ENCODE data around the gene SORCS2.

Gene SORCS2

DNA sequence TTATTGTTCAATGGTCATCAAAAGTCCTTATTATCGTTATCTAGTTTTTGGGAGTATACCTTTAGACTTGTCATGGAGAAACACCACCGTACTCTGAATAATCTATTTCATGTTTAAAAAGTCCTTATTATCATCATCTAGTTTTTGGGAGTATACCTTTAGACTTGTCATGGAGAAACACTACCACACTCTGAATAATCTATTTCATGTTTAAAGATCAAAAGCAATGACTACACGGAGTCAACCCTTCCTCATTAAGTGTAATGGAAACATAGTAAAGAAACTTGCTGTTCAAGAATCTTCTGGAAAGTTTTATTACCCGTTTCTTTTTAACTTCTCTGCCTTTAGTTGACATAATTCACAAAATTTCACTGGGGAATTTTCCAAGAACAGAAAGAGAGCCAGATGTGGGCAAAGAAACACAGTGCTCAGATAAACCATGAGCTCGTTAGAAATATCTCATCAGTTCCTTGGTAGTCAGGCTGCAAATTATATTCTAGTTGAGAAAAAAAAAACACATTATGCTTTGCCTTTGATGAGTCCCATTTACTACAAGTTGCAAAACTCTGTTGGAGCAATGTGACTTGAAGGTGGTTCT, 588.5 kb downstream of the SORCS2 start:
- no peak for DNase-seq

DNA sequence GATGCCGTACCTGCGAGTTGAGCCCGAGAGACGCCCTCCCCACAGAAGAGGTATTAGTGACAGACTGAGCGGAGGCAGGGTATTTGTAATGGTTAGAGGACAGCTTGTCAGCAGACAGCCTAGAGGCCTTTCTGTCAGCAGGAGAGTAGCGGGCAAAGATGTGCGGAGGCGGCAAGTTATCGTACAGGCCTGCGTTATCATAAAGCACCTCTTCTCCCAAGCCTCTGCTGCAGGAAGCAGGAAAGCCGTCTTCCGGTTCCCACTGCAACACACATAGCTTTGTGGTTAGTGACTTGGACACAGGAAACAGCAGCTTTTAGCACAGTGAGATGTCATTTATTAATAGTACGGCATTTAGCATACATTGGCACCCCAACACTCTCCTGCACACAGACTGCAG, 589.0 kb downstream of the SORCS2 start:
- DNase-seq: no peak

DNA sequence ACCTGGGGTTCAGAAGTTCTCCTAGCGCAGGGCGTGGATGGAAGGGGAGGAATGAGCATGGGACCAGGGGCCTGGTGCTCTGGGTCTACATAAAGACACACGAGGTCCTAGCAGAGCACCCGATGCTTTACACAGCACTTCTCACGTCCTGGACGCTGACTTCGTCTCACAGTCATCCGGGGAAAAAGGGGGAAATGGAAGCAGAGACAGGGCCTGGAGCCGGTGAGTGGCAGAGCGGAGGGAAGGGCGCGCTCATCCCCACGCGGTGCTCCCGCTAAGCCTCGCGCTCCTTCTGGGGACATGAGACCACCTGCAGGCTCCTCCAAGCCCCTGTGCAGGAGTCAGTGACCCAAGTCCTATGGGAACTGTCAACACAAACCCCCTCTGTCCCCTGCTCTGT, 589.7 kb downstream of the SORCS2 start:
- DNase-seq: no peak

DNA sequence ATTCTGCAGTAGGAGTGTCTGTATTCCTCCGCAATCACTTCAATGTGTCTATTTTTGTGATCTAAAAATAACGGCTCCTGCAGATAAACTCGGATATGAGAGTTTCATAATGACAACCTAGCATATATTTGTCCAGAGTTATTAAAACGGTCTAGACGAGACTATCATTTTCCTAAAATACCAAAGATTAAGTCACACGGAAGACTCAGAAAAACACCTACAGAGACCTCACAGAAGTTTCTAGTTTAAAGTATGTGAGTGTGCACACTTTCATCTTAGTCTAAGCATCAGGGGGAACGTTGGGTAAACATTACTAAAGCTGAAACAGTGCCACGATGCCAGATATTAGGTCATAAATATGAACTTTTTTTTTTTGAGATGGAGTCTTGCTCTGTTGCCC, 590.4 kb downstream of the SORCS2 start:
- DNase-seq: no peak

DNA sequence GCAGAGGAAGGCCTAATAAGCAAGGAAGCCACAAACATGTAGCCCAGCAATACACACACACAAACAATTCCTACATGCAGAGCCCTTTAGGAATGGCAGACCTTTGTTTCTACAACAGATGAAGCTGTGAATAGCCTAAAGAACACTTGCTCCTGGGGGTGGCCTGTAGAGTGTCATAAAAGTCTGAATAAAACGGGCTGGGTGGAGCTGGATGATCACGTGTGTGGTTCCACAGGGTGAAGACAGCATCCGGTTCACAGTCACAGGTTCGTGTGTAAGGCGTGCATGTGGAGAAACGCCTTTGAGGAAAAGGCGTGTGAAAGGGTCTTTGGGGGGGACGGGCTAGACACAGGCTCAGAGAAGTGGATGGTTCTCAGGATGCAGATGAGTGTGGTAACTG, 591.2 kb downstream of the SORCS2 start:
- DNase-seq: no peak

DNA sequence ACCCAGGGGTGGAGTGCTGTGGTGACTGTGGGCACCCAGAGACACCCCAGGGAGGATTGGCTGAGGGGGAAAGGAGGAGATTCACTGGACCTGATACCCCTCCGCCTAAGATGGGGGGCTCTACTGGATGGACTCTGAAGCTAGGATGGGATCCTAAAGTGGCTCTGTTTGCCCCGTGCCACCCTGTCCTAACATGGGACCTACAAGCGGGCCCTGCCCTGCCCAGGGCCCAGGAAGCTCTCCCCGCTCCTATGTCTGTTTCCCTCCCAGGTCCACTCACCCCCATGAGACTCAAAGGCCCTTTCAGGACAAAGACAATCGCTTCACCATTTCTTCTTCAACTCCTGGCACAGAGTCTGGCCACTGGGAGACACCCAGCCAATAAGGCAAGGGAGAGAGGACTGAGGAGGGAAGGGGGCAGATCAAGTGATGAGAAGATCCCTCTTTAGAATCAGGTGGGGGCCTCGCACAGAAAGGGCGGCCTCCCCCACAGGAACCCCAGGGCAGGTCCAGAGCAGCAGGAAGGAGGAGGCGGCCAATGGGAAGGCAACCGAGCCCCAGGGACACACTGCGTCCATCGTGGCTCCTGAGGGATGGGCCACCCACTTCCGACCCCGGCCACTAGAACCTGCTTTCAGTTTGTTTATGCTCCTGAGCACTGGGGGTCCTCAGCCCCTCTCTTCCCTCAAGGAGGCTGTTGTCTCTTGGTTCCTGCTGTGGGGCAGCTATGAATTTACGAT, 592.0 kb downstream of the SORCS2 start:
- DNase-seq: no peak

DNA sequence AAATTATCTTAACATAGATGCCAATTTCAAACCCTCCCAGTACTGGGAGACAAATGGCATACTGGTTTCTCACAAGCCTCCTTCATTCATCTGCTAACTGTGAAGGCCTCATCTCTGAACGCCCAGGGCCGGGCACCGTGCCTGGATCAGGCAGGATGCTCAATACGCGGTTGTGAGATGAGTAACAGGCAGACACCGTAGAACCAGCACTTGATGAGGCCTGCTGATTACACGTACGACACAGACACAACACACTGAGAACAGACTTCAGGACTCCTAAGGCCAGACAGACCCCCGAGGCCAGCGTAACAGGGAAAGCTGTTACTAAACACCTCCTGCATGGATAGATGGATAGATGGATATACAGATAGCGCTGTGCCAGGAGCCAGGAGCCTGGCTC, 592.7 kb downstream of the SORCS2 start:
- DNase-seq: no peak

DNA sequence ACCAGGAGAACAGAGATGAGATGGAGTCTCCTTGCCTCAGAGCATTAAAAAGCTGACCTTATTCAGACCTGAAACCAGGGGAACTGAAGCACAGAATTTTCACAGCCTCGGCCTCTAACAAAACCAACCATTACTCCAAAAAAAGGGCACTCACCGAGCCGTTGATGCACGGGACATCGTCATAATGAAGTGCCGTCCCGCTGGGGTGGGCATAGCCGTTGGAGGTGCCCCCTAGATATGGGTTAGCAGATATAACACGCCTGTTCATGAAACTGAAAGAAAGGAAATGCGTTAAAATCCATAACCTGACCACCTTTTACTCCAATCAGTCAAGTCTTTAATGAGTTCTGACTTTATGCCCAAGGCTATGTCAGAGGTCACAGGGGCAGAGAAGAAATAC, 593.7 kb downstream of the SORCS2 start:
- no peak for DNase-seq

DNA sequence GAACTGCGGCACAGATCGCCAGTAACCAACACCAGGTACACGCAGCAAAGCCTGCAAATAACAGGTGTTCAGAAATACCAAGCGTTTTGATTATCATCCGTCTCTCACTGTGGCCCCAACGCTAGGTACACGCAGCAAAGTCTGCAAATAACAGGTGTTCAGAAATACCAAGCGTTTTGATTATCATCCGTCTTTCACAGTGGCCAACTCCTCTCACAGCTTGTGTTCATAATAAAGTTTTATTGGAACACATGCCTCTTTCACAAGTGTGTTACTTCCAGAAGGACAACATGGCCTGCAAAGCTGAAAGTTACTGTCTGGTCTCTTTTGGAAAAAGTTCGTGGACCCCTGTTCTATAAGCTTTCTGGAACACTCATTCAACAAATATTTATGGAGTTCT, 594.2 kb downstream of the SORCS2 start:
- no peak for DNase-seq

DNA sequence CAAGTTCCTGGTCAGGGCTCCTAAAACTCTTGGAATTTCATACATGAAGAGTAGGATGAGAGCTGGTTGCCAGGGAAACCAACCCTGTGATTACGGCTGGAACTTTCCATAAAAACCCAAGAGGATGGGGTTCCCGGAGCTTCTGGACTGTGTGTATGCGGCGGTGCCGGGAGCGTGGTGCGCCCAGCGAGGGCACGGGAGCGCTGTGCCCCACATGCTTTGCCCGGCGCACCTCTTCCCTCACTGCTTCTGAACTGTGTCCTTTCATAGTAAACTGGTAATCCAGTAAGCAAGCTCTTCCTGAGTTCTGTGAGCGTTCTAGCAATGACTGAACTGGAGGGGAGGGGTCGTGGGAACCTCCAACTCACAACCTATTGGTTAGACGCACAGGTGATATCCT, 594.7 kb downstream of the SORCS2 start:
- DNase-seq: no peak

DNA sequence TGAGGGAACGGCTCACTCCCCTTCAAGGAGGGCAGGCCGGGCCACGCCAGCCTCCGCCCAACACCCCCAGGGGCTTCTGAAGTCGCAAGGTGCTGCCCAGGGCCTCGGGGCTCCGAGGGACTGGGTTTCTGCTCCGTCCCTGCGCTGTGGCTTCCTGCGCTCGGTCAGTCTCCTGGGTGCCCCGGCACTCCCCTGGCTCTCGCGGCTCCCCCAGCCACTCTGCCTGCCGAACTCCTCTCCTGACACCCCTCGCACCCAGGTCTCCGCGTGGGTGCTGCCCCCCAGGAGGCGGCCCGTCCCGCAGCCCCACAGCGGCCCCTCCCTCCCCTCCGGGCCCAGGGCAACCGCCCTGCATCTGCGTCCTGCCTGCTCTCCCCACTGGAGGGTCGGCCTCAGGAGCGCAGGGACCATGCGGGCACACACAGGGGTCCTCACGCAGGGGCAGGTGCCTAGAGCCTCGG, 595.4 kb downstream of the SORCS2 start:
- DNase-seq: no peak

DNA sequence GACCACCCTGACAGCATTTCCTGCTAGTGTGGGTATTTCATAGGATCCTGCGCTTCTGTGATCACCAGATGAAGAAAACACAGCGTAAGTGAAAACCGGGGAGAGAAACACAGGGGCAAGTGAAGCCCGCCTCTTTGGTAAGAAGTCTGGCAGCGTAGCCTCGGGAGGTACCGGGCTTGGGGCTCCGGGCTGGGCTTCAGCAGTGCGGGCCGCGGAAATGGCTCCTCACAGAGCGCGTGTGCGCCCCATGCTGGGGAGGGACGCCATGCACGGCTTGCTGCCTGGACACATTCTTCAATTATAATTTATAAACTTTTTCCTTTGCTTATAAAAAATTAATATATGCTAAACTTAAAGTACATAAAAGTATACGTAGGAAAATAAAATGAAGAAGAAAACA, 595.9 kb downstream of the SORCS2 start:
- DNase-seq: no peak

DNA sequence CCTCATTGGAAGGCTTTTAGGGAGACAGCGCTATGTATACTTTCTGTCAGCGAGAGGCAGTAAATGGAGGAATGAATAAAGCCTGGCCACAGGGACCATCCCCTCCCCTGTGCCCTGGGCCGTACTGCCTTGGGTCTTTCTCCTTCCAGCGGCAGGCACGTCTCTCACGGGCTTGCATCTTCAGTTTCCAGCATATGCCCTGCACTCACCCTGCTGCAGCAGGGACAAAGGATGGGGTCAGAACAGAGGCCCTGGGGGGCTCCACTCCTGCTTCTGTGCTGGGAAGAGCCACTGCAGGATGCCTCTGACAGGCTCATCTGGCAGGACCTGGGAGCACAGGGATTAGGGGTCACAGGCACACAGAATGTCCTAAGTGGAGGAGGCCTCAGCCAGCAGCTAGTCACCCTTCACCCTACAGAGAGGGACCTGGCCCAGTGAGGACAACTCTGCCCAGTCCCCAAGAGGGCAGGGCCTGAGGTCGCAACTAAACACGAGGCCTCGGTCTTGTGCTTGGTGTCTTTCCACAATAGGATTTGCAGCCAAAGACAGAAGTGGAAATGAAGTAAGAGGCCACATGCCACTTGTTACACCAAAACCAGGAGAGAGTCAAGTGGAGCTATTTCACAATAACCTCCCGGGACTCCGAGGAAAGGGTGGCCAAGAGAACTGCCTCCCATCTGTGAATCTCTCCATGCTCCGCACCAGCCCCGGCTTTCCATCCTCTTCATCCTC, 596.5 kb downstream of the SORCS2 start:
- no peak for DNase-seq

DNA sequence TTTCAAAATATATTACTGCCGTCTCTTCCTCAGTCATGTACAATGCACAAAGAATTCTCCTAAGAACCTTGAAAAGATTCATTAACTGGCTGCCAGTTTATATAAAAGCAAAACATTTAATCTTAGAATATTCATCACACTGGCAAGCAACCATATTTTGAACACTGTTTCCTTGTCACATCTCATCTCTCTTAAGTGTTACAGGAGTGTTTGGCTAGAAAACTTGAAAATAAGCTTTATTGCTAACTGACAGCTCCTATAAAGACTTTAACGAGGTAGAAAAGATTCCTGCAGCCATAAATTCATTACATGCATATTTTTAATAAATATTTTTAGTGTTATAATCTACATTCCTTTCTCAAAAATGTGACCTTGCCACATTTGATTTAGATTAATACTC, 597.7 kb downstream of the SORCS2 start:
- DNase-seq: no peak

DNA sequence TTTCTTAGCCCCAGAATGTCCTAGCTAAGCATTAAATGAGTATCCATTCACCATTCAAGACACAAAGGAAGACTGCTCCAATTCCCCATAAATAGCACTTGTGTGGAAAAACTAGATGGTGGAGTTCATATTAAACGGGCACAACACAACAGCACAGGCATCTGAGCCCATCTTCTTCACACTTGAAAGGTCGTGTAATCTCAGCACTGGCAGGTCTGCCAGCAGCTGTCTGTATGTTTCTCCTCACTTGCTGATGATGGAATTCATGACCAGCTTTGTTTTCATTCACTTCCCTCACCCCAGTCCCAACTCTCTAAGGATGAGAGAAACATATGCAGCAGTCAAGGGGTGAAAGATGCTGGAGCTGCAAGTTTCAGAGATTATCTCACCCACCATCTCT, 598.7 kb downstream of the SORCS2 start:
- no peak for DNase-seq
